Prostate gland (tissue), 2 donors: Measurements from ENCODE around the gene CPNE1. TPM values are rescaled to one million over a fixed set of nuclear protein-coding genes. Genes with fewer than 3 reads are reported as not detected.

ENCODE experiments used
- DNase-seq: peaks from one replicate; pipeline ENCODE4 v3.0.0-alpha.2; 2019; ENCODE audit warnings: low spot score
- H3K27ac ChIP-seq, 2 donors: fragments of 200-600 bp; sonication (generic); 2 replicates each; pipeline ENCODE4 v1.5.1; 2017 to 2019
- H3K27me3 ChIP-seq: fragments of 200-600 bp; sonication (generic); replicated peaks from 2 replicates; pipeline ENCODE4 v1.5.1; 2019; ENCODE audit not compliant: insufficient read depth
- H3K36me3 ChIP-seq, 2 donors: fragments of 200-600 bp; sonication (generic); 1 replicate in 1 of 2; 2 replicates in 1 of 2; pipeline versions ENCODE4 v1.5.1 to v1.8.1; 2017 to 2019
- H3K4me1 ChIP-seq: fragments of 200-600 bp; sonication (generic); replicated peaks from 2 replicates; pipeline ENCODE4 v1.5.1; 2019
- H3K4me3 ChIP-seq, 2 donors: fragments of 200-600 bp; sonication (generic); 2 replicates each; pipeline ENCODE4 v1.5.1; 2017 to 2019
- H3K9me3 ChIP-seq: fragments of 200-600 bp; sonication (generic); 2 replicates; pipeline ENCODE4 v1.5.1; 2017
- CTCF ChIP-seq, 4 experiments: fragments of 200-600 bp in 2 of 4; fragments of 450-650 bp in 2 of 4; sonication (generic) in 2 of 4; IDR thresholded peaks; 1 replicate in 3 of 4; 2 replicates in 1 of 4; pipeline ENCODE4 v1.5.1; 2016 to 2019; ENCODE audit warnings: antibody characterized with exemption in 4 of 4, mild to moderate bottlenecking in 2 of 4, moderate library complexity in 2 of 4
- POLR2A ChIP-seq: fragments of 450-650 bp; IDR thresholded peaks from one replicate; pipeline ENCODE4 v1.6.1; 2016; ENCODE audit warnings: antibody characterized with exemption, mild to moderate bottlenecking
- POLR2AphosphoS5 ChIP-seq: sonication (generic); formaldehyde crosslinking; IDR thresholded peaks from one replicate; pipeline ENCODE4 v1.6.1; 2017; ENCODE audit warnings: antibody characterized with exemption
- WGBS: methylation state at CpG from one replicate; pipeline ENCODE4 v1.1.5; 2018; 5-methylcytosine and 5-hydroxymethylcytosine counted together
- intact Hi-C: fragments of 100-400 bp; cut with DNase I; formaldehyde crosslinking; loops from one replicate; pipeline ENCODE4 v1.14.2; 2022
- total RNA-seq, 2 donors: library from RNA; depleted of rRNA; stranded (reverse); fragments of >200 nt; gene quantifications; one replicate each; pipeline ENCODE4 v1.1.0, GENCODE V29; 2016

The CPNE1 gene
- total RNA-seq, 2 donors from 2014 or later, result 90.1 to 91.4 TPM

GRCh38 chr20:35621560-35621946 lies 43.1 kb downstream of the CPNE1 start:
- no peak for TF ChIP-seq CTCF (IDR thresholded peaks at IDR 0.05)
- TF ChIP-seq POLR2AphosphoS5, result no peak
- no peak for TF ChIP-seq POLR2A
- peaks cover 6 to 13% of the 10 kb centered on the region in 2 donors for H3K36me3 ChIP-seq
- H3K4me1 ChIP-seq, result peaks cover 9% of the 10 kb centered on the region
- WGBS, result 89% methylated on average over 2 of the region's 2 CpGs
- no peak for DNase-seq
- no peak overlapping the region for H3K27ac ChIP-seq
- H3K4me3 ChIP-seq, result no peak overlapping the region
- H3K27me3 ChIP-seq, result no peaks in the 10 kb centered on the region
- intact Hi-C loops, result no loop called here
- H3K9me3 ChIP-seq, result no peaks in the 10 kb centered on the region

GRCh38 chr20:35620818-35621559 lies 43.7 kb downstream of the CPNE1 start:
- DNase-seq, result no peak
- WGBS, result 89% methylated on average over 11 of the region's 11 CpGs
- TF ChIP-seq POLR2A (no peak), CTCF (IDR thresholded peaks at IDR 0.05) (no peak), POLR2AphosphoS5 (no peak)
- intact Hi-C loops, result no loop called here
- Histone ChIP-seq H3K9me3 (no peaks in the 10 kb centered on the region), H3K27ac (no peak overlapping the region), H3K4me3 (no peak overlapping the region), H3K27me3 (no peaks in the 10 kb centered on the region), H3K4me1 (peaks cover 9% of the 10 kb centered on the region), H3K36me3 (peaks cover 0 to 7% of the 10 kb centered on the region in 2 donors)

GRCh38 chr20:35619196-35620095 lies 45.3 kb downstream of the CPNE1 start:
- Histone ChIP-seq H3K4me1 (peaks cover 9% of the 10 kb centered on the region), H3K4me3 (peak overlapping the region; percentile 29 to 36), H3K9me3 (no peaks in the 10 kb centered on the region), H3K27ac (peak overlapping the region in 1 of 2 donors; percentile 10), H3K27me3 (no peaks in the 10 kb centered on the region), H3K36me3 (no peaks in the 10 kb centered on the region)
- WGBS, result 7% methylated on average over 49 of the region's 49 CpGs
- TF ChIP-seq POLR2AphosphoS5 (peak; percentile 40), POLR2A (peak; percentile 45), CTCF (IDR thresholded peaks at IDR 0.05) (peak in 2 of 4 experiments; percentile 6 to 13)
- peak; percentile 66 for DNase-seq
- intact Hi-C loops, result loop anchor here (5.0 to 10.0 kb wide), 3 partner anchors 43 to 263 kb away; partner anchors contain the start of genes CPNE1 and RBM12

- Histone ChIP-seq H3K36me3 (no peaks in the 10 kb centered on the region), H3K27ac (peak overlapping the region in 1 of 2 donors; percentile 88), H3K27me3 (no peaks in the 10 kb centered on the region), H3K9me3 (no peaks in the 10 kb centered on the region), H3K4me3 (peak overlapping the region; percentile 29 to 36), H3K4me1 (peaks cover 9% of the 10 kb centered on the region)
- intact Hi-C loops, result loop anchor here (5.0 to 10.0 kb wide), 3 partner anchors 44 to 264 kb away; partner anchors contain the start of genes CPNE1 and RBM12
- TF ChIP-seq POLR2A (no peak), CTCF (IDR thresholded peaks at IDR 0.05) (no peak), POLR2AphosphoS5 (no peak)
- no peak for DNase-seq
- WGBS, result 10% methylated on average over 35 of the region's 35 CpGs
Measured at GRCh38 chr20:35618263-35619131, 46.2 kb downstream of the CPNE1 start.
